ENCODE results near the gene MYO1A.
A peak's percentile ranks its signal among the peaks of the same experiment; 100 is the strongest.

The MYO1A gene

GRCh38 chr12:57049890-57050289, at the start of gene MYO1A:
Gene MYO1A, minus strand, starts transcription at chr12:57050129. Its CDS starts 1,806 bp downstream, at chr12:57048323.
- DNase-seq (ENCODE audit: low spot score): peak; percentile 52

- no peak for DNase-seq (ENCODE audit: low spot score)
These were observed 49.3 kb upstream of the MYO1A start for GRCh38 chr12:57099047-57099714.

- no peak for DNase-seq (ENCODE audit: low spot score)
These were observed 48.6 kb upstream of the MYO1A start for GRCh38 chr12:57098546-57098945.

- DNase-seq (ENCODE audit: low spot score): no peak
These were observed 47.6 kb upstream of the MYO1A start for GRCh38 chr12:57097554-57097835.

GRCh38 chr12:57096748-57097553, 47.0 kb upstream of the MYO1A start:
- no peak for DNase-seq (ENCODE audit: low spot score)

GRCh38 chr12:57096099-57096572, 46.2 kb upstream of the MYO1A start:
- no peak for DNase-seq (ENCODE audit: low spot score)

GRCh38 chr12:57095440-57095839, 45.5 kb upstream of the MYO1A start:
- no peak for DNase-seq (ENCODE audit: low spot score)

GRCh38 chr12:57094208-57095160, 44.6 kb upstream of the MYO1A start:
- no peak for DNase-seq (ENCODE audit: low spot score)

GRCh38 chr12:57093415-57094207, 43.7 kb upstream of the MYO1A start:
- no peak for DNase-seq (ENCODE audit: low spot score)

GRCh38 chr12:57092876-57093414, 43.0 kb upstream of the MYO1A start:
- no peak for DNase-seq (ENCODE audit: low spot score)

GRCh38 chr12:57092529-57092862, 42.6 kb upstream of the MYO1A start:
- DNase-seq (ENCODE audit: low spot score): no peak

- DNase-seq (ENCODE audit: low spot score): no peak
These were observed 42.0 kb upstream of the MYO1A start for GRCh38 chr12:57091638-57092528.

GRCh38 chr12:57090924-57091637, 41.2 kb upstream of the MYO1A start:
- DNase-seq (ENCODE audit: low spot score): no peak

- no peak for DNase-seq (ENCODE audit: low spot score)
These were observed 40.6 kb upstream of the MYO1A start for GRCh38 chr12:57090490-57090889.

GRCh38 chr12:57089271-57090245, 39.6 kb upstream of the MYO1A start:
- DNase-seq (ENCODE audit: low spot score): no peak

- DNase-seq (ENCODE audit: low spot score): peak; percentile 97
These were observed 38.7 kb upstream of the MYO1A start, which contains the start of gene NAB2 for GRCh38 chr12:57088354-57089270. Gene NAB2, plus strand, starts transcription at chr12:57089114. Its CDS starts 158 bp downstream, at chr12:57089272.

GRCh38 chr12:57087691-57088353, 37.9 kb upstream of the MYO1A start:
- peak; percentile 90 for DNase-seq (ENCODE audit: low spot score)
